Purkinje cell (primary cell): ENCODE results near the gene OR9G1. TPM values are rescaled to one million over a fixed set of nuclear protein-coding genes. Genes with fewer than 3 reads are reported as not detected.

Experiments
- polyA plus RNA-seq: library from polyadenylated mRNA; unstranded; fragments of >200 nt; fragmentation: Nextera tagmentation; gene quantifications from 2 replicates; pipeline ENCODE4 v1.2.1, GENCODE V29; 2014

The OR9G1 gene
- polyA plus RNA-seq, result not detected in 2 replicates

GRCh38 chr11:56698795-56699194 is at the start of gene OR9G1:
OR9G1 (plus strand) TSS chr11:56699095; CDS start chr11:56700388, 1,293 bp downstream.

GRCh38 chr11:56663386-56663785 is 35.5 kb upstream of the OR9G1 start, which contains the start of gene OR5AR1:
OR5AR1 (plus strand) TSS chr11:56663686; CDS start chr11:56663686, 0 bp downstream.

DNA sequence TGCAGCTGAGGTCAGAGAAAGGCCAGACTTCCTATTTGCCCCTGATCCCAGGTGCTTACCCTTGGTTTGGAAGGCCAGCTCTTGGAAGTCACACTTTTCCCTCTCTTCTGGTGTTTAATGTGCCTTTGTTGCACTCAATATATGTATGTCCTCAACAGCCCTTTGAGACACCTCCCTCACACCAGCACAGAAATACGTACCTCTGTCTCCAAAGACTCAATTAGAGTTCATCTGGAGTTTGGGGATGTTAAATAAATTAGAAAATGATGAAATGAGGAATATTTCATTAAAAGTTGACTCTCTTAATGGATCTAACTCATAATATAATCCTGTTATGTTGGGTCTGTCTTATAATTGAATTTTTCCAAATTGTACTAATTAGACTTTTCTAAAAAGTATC is 49.7 kb downstream of the OR9G1 start, which contains the start of gene OR9G4:
Gene OR9G4, minus strand, starts transcription at position 101 of the 400 bp plus-strand sequence. CDS start 4,931 bp downstream, outside the sequence.

Other genes with a start within 250 kb of the OR9G1 start
- not detected in 2 replicates for gene OR5M3, start 225.7 kb upstream of the OR9G1 start, polyA plus RNA-seq
- not detected in 2 replicates for gene OR5M8, start 207.7 kb upstream of the OR9G1 start, polyA plus RNA-seq
- not detected in 2 replicates for gene OR5M11, start 155.8 kb upstream of the OR9G1 start, polyA plus RNA-seq
- not detected in 2 replicates for gene OR5M10, start 121.4 kb upstream of the OR9G1 start, polyA plus RNA-seq
- not detected in 2 replicates for gene OR5M1, start 84.2 kb upstream of the OR9G1 start, polyA plus RNA-seq
- not detected in 2 replicates for gene OR5AP2, start 56.7 kb upstream of the OR9G1 start, polyA plus RNA-seq
- not detected in 2 replicates for gene OR5AR1, start 35.4 kb upstream of the OR9G1 start, polyA plus RNA-seq
- gene OR9G4, start 49.6 kb downstream of the OR9G1 start, polyA plus RNA-seq, result not detected in 2 replicates